ENCODE results near the gene GABBR2. TPM values are rescaled to one million over a fixed set of nuclear protein-coding genes. Genes with fewer than 3 reads are reported as not detected.
A peak's percentile ranks its signal among the peaks of the same experiment; 100 is the strongest.

The GABBR2 gene
- total and polyA plus RNA-seq, 12 donors: 0.17 to 9.0 (median 3.7) TPM

GRCh38 chr9:98367923-98368322 lies 340.8 kb downstream of the GABBR2 start:
- WGBS, 4 donors: 83 to 86% (median 84%) methylated on average over 5 of the region's 5 CpGs
- intact Hi-C loops (cut with DNase I): no loop called here
- H3K27ac ChIP-seq: no peak overlapping the region
- no peak overlapping the region for H3K4me3 ChIP-seq
- no peaks in the 10 kb centered on the region for H3K9me3 ChIP-seq (replicated peaks in 1 of 3)
- no peaks in the 10 kb centered on the region for H3K27me3 ChIP-seq
- TF ChIP-seq POLR2A (IDR thresholded peaks at IDR 0.05) (no peak), CTCF (IDR thresholded peaks at IDR 0.05) (no peak)
- DNase-seq: no peak
- H3K4me1 ChIP-seq (replicated peaks in 1 of 2): no peaks in the 10 kb centered on the region
- H3K36me3 ChIP-seq (replicated peaks in 1 of 2): no peaks in the 10 kb centered on the region

GRCh38 chr9:98367371-98367900 lies 341.3 kb downstream of the GABBR2 start:
- Histone ChIP-seq H3K4me3 (no peak overlapping the region), H3K9me3 (replicated peaks in 1 of 3) (no peaks in the 10 kb centered on the region), H3K36me3 (replicated peaks in 1 of 2) (no peaks in the 10 kb centered on the region), H3K27me3 (no peaks in the 10 kb centered on the region), H3K27ac (no peak overlapping the region), H3K4me1 (replicated peaks in 1 of 2) (no peaks in the 10 kb centered on the region)
- 79 to 84% (median 81%) methylated on average over 5 of the region's 5 CpGs for WGBS, 4 donors
- TF ChIP-seq CTCF (IDR thresholded peaks at IDR 0.05): no peak
- TF ChIP-seq POLR2A (IDR thresholded peaks at IDR 0.05): no peak
- no peak for DNase-seq
- intact Hi-C loops (cut with DNase I): no loop called here

GRCh38 chr9:98365781-98366180 lies 343.0 kb downstream of the GABBR2 start:
- WGBS, 4 donors: 76 to 83% (median 79%) methylated on average over 1 of the region's 1 CpG
- TF ChIP-seq CTCF (IDR thresholded peaks at IDR 0.05) (no peak), POLR2A (IDR thresholded peaks at IDR 0.05) (no peak)
- Histone ChIP-seq H3K27ac (no peak overlapping the region), H3K36me3 (replicated peaks in 1 of 2) (no peaks in the 10 kb centered on the region), H3K9me3 (replicated peaks in 1 of 3) (no peaks in the 10 kb centered on the region), H3K27me3 (no peaks in the 10 kb centered on the region), H3K4me1 (replicated peaks in 1 of 2) (no peaks in the 10 kb centered on the region), H3K4me3 (no peak overlapping the region)
- intact Hi-C loops (cut with DNase I): no loop called here
- no peak for DNase-seq

GRCh38 chr9:98365227-98365669 lies 343.5 kb downstream of the GABBR2 start:
- no peak overlapping the region for H3K27ac ChIP-seq
- no peaks in the 10 kb centered on the region for H3K36me3 ChIP-seq (replicated peaks in 1 of 2)
- H3K27me3 ChIP-seq: no peaks in the 10 kb centered on the region
- peak in 3 of 6 experiments; percentile 27 to 31 (median 28) for TF ChIP-seq CTCF (IDR thresholded peaks at IDR 0.05)
- no peak for TF ChIP-seq POLR2A (IDR thresholded peaks at IDR 0.05)
- no peak for DNase-seq
- intact Hi-C loops (cut with DNase I): no loop called here
- no peak overlapping the region for H3K4me3 ChIP-seq
- WGBS, 4 donors: 84 to 96% (median 89%) methylated on average over 1 of the region's 1 CpG
- no peaks in the 10 kb centered on the region for H3K4me1 ChIP-seq (replicated peaks in 1 of 2)
- no peaks in the 10 kb centered on the region for H3K9me3 ChIP-seq (replicated peaks in 1 of 3)

All from adrenal gland (tissue), 12 donors.